CD14-positive monocyte (primary cell): Measurements from ENCODE around the gene PSG4. TPM values are rescaled to one million over a fixed set of nuclear protein-coding genes. Genes with fewer than 3 reads are reported as not detected.
"Not testable (repeated sequence)": the region's sequence is repeated elsewhere in the genome, so short reads cannot be mapped to it uniquely, and the experiment has no call there.

Source experiments
- DNase-seq, 3 donors: peaks; one replicate each; pipeline ENCODE4 v3.0.0-alpha.2; 2011 to 2022
- H2AFZ ChIP-seq: 2 replicates; pipeline ENCODE4 v1.6.0; 2012; ENCODE audit warnings: mild to moderate bottlenecking, low read depth, low read length, inconsistent platforms; ENCODE audit not compliant: insufficient read depth, poor library complexity, severe bottlenecking
- H3K27ac ChIP-seq, 2 donors: 1 replicate in 1 of 2; 2 replicates in 1 of 2; pipeline ENCODE4 v1.5.1; 2012 to 2013; ENCODE audit warnings: low read length in 2 of 2, control low read depth in 1 of 2, inconsistent platforms in 1 of 2, low read depth in 1 of 2, mild to moderate bottlenecking in 1 of 2
- H3K27me3 ChIP-seq, 2 donors: one replicate each; pipeline versions ENCODE4 v1.6.0 to v1.6.1; 2011 to 2013; ENCODE audit warnings: low read length in 2 of 2; ENCODE audit not compliant: control insufficient read depth in 2 of 2, insufficient read depth in 2 of 2
- H3K36me3 ChIP-seq, 2 donors: replicated peaks in 1 of 2; 1 replicate in 1 of 2; 2 replicates in 1 of 2; pipeline versions ENCODE4 v1.5.1 to v1.6.1; 2012 to 2013; ENCODE audit warnings: low read length in 2 of 2, control low read depth in 1 of 2, inconsistent platforms in 1 of 2, mild to moderate bottlenecking in 1 of 2; ENCODE audit not compliant: insufficient read depth in 2 of 2, control insufficient read depth in 1 of 2
- H3K4me1 ChIP-seq, 2 donors: 1 replicate in 1 of 2; 2 replicates in 1 of 2; pipeline versions ENCODE4 v1.5.1 to v1.6.1; 2012 to 2013; ENCODE audit warnings: low read length in 2 of 2, control low read depth in 1 of 2, inconsistent platforms in 1 of 2, mild to moderate bottlenecking in 1 of 2, moderate library complexity in 1 of 2; ENCODE audit not compliant: insufficient read depth in 2 of 2, control insufficient read depth in 1 of 2
- H3K4me2 ChIP-seq: replicated peaks from 2 replicates; pipeline ENCODE3; 2012; ENCODE audit warnings: low read length, moderate library complexity, mild to moderate bottlenecking; ENCODE audit not compliant: poor library complexity, severe bottlenecking; ENCODE audit errors: extremely low read depth
- H3K4me3 ChIP-seq, 3 experiments: fragments of 200-600 bp in 1 of 3; sonication (generic) in 1 of 3; replicated peaks in 1 of 3; 1 replicate in 2 of 3; 2 replicates in 1 of 3; pipeline ENCODE4 v1.5.1; 2011 to 2013; ENCODE audit warnings: low read length in 3 of 3, mild to moderate bottlenecking in 3 of 3, control low read depth in 2 of 3, low read depth in 2 of 3, inconsistent platforms in 1 of 3, moderate library complexity in 1 of 3
- H3K79me2 ChIP-seq: 2 replicates; pipeline ENCODE4 v1.6.0; 2012; ENCODE audit warnings: mild to moderate bottlenecking, control low read depth, inconsistent platforms, low read length, moderate library complexity; ENCODE audit not compliant: insufficient read depth
- H3K9ac ChIP-seq: 2 replicates; pipeline ENCODE4 v1.6.0; 2017; ENCODE audit warnings: low read length, mild to moderate bottlenecking; ENCODE audit not compliant: insufficient read depth, poor library complexity, severe bottlenecking
- H3K9me3 ChIP-seq, 2 donors: replicated peaks in 1 of 2; 1 replicate in 1 of 2; 2 replicates in 1 of 2; pipeline versions ENCODE4 v1.5.1 to v1.6.1; 2012 to 2013; ENCODE audit warnings: low read length in 2 of 2, control low read depth in 1 of 2; ENCODE audit not compliant: control insufficient read depth in 1 of 2, insufficient read depth in 1 of 2
- H4K20me1 ChIP-seq: 2 replicates; pipeline ENCODE4 v1.6.0; 2012; ENCODE audit warnings: mild to moderate bottlenecking, low read length, control low read depth, moderate library complexity; ENCODE audit not compliant: insufficient read depth
- H3K27ac Mint-ChIP-seq, 7 donors: one replicate each; pipeline ENCODE4 v1.8.0; 2020; ENCODE audit warnings: mild to moderate bottlenecking in 7 of 7, mixed read lengths in 7 of 7, moderate library complexity in 6 of 7, inconsistent platforms in 2 of 7
- H3K27me3 Mint-ChIP-seq, 3 donors: one replicate each; pipeline ENCODE4 v1.8.0; 2021 to 2022; ENCODE audit warnings: low read depth in 3 of 3, mild to moderate bottlenecking in 3 of 3, mixed read lengths in 3 of 3, moderate library complexity in 3 of 3, inconsistent platforms in 1 of 3
- H3K36me3 Mint-ChIP-seq, 2 donors: one replicate each; pipeline ENCODE4 v1.8.0; 2020; ENCODE audit warnings: mixed read lengths in 2 of 2, inconsistent platforms in 1 of 2, mild to moderate bottlenecking in 1 of 2
- H3K4me1 Mint-ChIP-seq: one replicate; pipeline ENCODE4 v1.8.0; 2020; ENCODE audit warnings: mild to moderate bottlenecking, mixed read lengths
- H3K4me3 Mint-ChIP-seq, 2 donors: one replicate each; pipeline ENCODE4 v1.8.0; 2020; ENCODE audit warnings: mild to moderate bottlenecking in 2 of 2, mixed read lengths in 2 of 2, moderate library complexity in 1 of 2
- H3K9me3 Mint-ChIP-seq, 7 donors: one replicate each; pipeline ENCODE4 v1.8.0; 2020 to 2022; ENCODE audit warnings: mixed read lengths in 7 of 7, mild to moderate bottlenecking in 6 of 7, moderate library complexity in 6 of 7, inconsistent platforms in 2 of 7
- WGBS: methylation state at CpG from one replicate; pipeline ENCODE4 v1.1.5; 2013; ENCODE audit warnings: missing lambda C conversion rate; ENCODE audit not compliant: insufficient coverage; 5-methylcytosine and 5-hydroxymethylcytosine counted together
- intact Hi-C, 2 donors: fragments of 100-400 bp; cut with micrococcal nuclease; formaldehyde crosslinking; loops; one replicate each; pipeline versions ENCODE4 v1.15.0 to v1.15.1; 2023
- polyA plus RNA-seq, 3 donors: library from polyadenylated mRNA; depleted of rRNA in 1 of 3; unstranded in 2 of 3; stranded (reverse) in 1 of 3; fragments of 300-500 nt in 2 of 3; fragments of >200 nt in 1 of 3; fragmentation: Illumina TruSeq in 2 of 3; gene quantifications; 1 replicate in 2 of 3; 2 replicates in 1 of 3; pipeline ENCODE4 v1.2.3, GENCODE V29; 2012 to 2021

The PSG4 gene
- polyA plus RNA-seq, 3 donors = not detected

DNA sequence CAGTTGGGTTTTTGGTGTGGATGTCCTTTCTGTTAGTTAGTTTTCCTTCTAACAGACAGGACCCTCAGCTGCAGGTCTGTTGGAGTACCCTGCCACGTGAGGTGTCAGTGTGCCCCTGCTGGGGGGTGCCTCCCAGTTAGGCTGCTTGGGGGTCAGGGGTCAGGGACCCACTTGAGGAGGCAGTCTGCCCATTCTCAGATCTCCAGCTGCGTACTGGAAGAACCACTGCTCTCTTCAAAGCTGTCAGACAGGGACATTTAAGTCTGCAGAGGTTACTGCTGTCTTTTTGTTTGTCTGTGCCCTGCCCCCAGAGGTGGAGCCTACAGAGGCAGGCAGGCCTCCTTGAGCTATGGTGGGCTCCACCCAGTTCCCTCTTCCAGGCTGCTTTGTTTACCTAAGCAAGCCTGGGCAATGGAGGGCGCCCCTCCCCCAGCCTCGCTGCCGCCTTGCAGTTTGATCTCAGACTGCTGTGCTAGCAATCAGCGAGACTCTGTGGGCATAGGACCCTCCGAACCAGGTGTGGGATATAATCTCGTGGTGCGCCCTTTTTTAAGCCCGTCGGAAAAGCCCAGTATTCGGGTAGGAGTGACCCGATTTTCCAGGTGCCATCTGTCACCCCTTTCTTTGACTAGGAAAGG is 41.9 kb upstream of the PSG4 start:
- peaks cover 9 to 37% (median 20%) of the 10 kb centered on the region in 7 donors for H3K9me3 Mint-ChIP-seq
- intact Hi-C loops, H2AFZ ChIP-seq, DNase-seq, H3K79me2 ChIP-seq, H3K9me3 ChIP-seq, H3K27me3 ChIP-seq, H3K27ac ChIP-seq, H3K4me2 ChIP-seq, H3K4me1 Mint-ChIP-seq, H3K27me3 Mint-ChIP-seq, H3K36me3 Mint-ChIP-seq, H3K36me3 ChIP-seq, H3K4me3 ChIP-seq, H3K27ac Mint-ChIP-seq, H3K4me3 Mint-ChIP-seq, H3K4me1 ChIP-seq, H4K20me1 ChIP-seq, H3K9ac ChIP-seq: not testable (repeated sequence)
- WGBS = 88% methylated on average over 8 of the region's 13 CpGs

DNA sequence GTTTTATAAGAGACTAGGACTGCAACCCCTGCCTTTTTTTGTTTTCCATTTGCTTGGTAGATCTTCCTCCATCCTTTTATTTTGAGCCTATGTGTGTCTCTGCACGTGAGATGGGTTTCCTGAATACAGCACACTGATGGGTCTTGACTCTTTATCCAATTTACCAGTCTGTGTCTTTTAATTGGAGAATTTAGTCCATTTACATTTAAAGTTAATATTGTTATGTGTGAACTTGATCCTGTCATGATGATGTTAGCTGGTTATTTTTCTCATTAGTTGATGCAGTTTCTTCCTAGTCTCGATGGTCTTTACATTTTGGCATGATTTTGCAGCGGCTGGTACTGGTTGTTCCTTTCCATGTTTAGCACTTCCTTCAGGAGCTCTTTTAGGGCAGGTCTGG is 40.4 kb upstream of the PSG4 start:
- H3K9ac ChIP-seq, H3K36me3 Mint-ChIP-seq, H3K4me2 ChIP-seq, H3K79me2 ChIP-seq, H3K27me3 Mint-ChIP-seq, H3K36me3 ChIP-seq, H3K4me3 Mint-ChIP-seq, H3K27ac Mint-ChIP-seq, H3K9me3 ChIP-seq, H3K27ac ChIP-seq, H3K4me1 ChIP-seq, H2AFZ ChIP-seq, H3K4me3 ChIP-seq, H4K20me1 ChIP-seq, H3K4me1 Mint-ChIP-seq, DNase-seq, H3K27me3 ChIP-seq, intact Hi-C loops: not testable (repeated sequence)
- peaks cover 9 to 35% (median 20%) of the 10 kb centered on the region in 7 donors for H3K9me3 Mint-ChIP-seq
- WGBS = no CpG with 5 or more reads among the region's 3 CpGs

DNA sequence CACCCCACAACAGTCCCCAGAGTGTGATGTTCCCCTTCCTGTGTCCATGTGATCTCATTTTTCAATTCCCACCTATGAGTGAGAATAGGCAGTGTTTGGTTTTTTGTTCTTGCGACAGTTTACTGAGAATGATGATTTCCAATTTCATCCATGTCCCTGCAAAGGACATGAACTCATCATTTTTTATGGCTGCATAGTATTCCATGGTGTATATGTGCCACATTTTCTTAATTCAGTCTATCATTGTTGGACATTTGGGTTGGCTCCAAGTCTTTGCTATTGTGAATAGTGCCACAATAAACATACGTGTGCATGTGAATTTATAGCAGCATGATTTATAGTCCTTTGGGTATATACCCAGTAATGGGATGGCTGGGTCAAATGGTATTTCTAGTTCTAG is 36.8 kb upstream of the PSG4 start:
- H3K36me3 Mint-ChIP-seq, H3K4me2 ChIP-seq, DNase-seq, H3K4me1 ChIP-seq, intact Hi-C loops, H3K4me3 ChIP-seq, H3K79me2 ChIP-seq, H3K9ac ChIP-seq, H3K9me3 ChIP-seq, H3K36me3 ChIP-seq, H3K4me3 Mint-ChIP-seq, H3K27me3 Mint-ChIP-seq, H3K27ac ChIP-seq, H3K27ac Mint-ChIP-seq, H4K20me1 ChIP-seq, H3K4me1 Mint-ChIP-seq, H2AFZ ChIP-seq, H3K27me3 ChIP-seq: not testable (repeated sequence)
- peaks cover 7 to 25% (median 16%) of the 10 kb centered on the region in 7 donors for H3K9me3 Mint-ChIP-seq
- WGBS = no CpG with 5 or more reads among the region's 2 CpGs

DNA sequence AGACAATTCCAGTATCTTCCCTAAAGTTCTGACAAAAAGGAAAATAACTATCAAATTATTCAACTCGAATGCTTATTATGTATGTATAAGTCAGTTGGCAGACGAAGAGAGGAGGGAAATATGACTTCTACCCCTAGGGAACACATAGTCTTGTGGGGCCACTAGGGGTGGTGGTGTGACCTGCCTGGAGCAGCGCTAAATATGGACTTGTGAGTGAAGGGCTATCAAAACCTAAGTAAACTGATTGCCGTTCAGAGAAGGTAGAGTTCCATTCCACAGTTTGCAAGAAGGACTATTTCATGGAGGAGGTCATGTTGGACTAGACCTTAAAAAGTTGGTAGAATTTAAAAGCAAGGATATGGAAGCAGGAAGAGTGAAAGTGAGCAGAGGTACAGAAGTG is 32.8 kb upstream of the PSG4 start:
- H3K4me1 ChIP-seq, intact Hi-C loops, H3K4me3 Mint-ChIP-seq, H3K79me2 ChIP-seq, DNase-seq, H3K27me3 ChIP-seq, H2AFZ ChIP-seq, H3K9me3 ChIP-seq, H4K20me1 ChIP-seq, H3K4me3 ChIP-seq, H3K36me3 Mint-ChIP-seq, H3K4me2 ChIP-seq, H3K27me3 Mint-ChIP-seq, H3K4me1 Mint-ChIP-seq, H3K36me3 ChIP-seq, H3K9ac ChIP-seq, H3K27ac Mint-ChIP-seq, H3K27ac ChIP-seq: not testable (repeated sequence)
- WGBS = 100% methylated on average over 1 of the region's 4 CpGs
- H3K9me3 Mint-ChIP-seq = peaks cover 5 to 15% (median 13%) of the 10 kb centered on the region in 7 donors
